NCI-H524 treated with DMSO at 0.1 percent for 48 hours (cell line): ENCODE data around the gene CREBBP.

Experiments used
- DNase-seq: peaks from one replicate; lab custom pipeline; 2025; lab: John Stamatoyannopoulos, UW

The CREBBP gene

GRCh38 chr16:3879887-3880564 lies 487 bp downstream of the CREBBP start:
- DNase-seq: peak; percentile 4

GRCh38 chr16:3879258-3879886 lies 1.1 kb downstream of the CREBBP start:
- no peak for DNase-seq

GRCh38 chr16:3878610-3879009 lies 1.9 kb downstream of the CREBBP start:
- DNase-seq: no peak

- DNase-seq: no peak
These were observed 3.8 kb downstream of the CREBBP start for GRCh38 chr16:3876695-3877094.

GRCh38 chr16:3876160-3876559 lies 4.4 kb downstream of the CREBBP start:
- no peak for DNase-seq

GRCh38 chr16:3874794-3875692 lies 5.5 kb downstream of the CREBBP start:
- no peak for DNase-seq

GRCh38 chr16:3874242-3874641 lies 6.3 kb downstream of the CREBBP start:
- peak; percentile 14 for DNase-seq

GRCh38 chr16:3873482-3874173 lies 6.9 kb downstream of the CREBBP start:
- no peak for DNase-seq

GRCh38 chr16:3872216-3872895 lies 8.2 kb downstream of the CREBBP start:
- DNase-seq: no peak

- DNase-seq: no peak
These were observed 11.5 kb downstream of the CREBBP start for GRCh38 chr16:3868967-3869366.

GRCh38 chr16:3868556-3868955 lies 12.0 kb downstream of the CREBBP start:
- DNase-seq: no peak

GRCh38 chr16:3866703-3867431 lies 13.6 kb downstream of the CREBBP start:
- no peak for DNase-seq

GRCh38 chr16:3865241-3865640 lies 15.3 kb downstream of the CREBBP start:
- DNase-seq: no peak

GRCh38 chr16:3864562-3864961 lies 16.0 kb downstream of the CREBBP start:
- DNase-seq: no peak

GRCh38 chr16:3863587-3863986 lies 16.9 kb downstream of the CREBBP start:
- DNase-seq: no peak

- no peak for DNase-seq
These were observed 18.6 kb downstream of the CREBBP start for GRCh38 chr16:3861808-3862451.

- peak; percentile 39 for DNase-seq
These were observed 20.6 kb downstream of the CREBBP start for GRCh38 chr16:3859889-3860288.

- DNase-seq: no peak
These were observed 21.7 kb downstream of the CREBBP start for GRCh38 chr16:3858801-3859200.

- DNase-seq: no peak
These were observed 23.1 kb downstream of the CREBBP start for GRCh38 chr16:3857189-3858043.
